GM21447 (cell line): Measurements from ENCODE around the gene ODF2L.

ENCODE experiments used
- ATAC-seq: cut with Tn5 transposase; IDR thresholded peaks from one replicate; pipeline ENCODE4 v1.9.1; 2021; ENCODE audit not compliant: unreplicated experiment

ODF2L gene

GRCh38 chr1:86395751-86396497 lies at the start of gene ODF2L:
TSS of gene ODF2L (minus strand) at chr1:86396323. CDS start at chr1:86387027, 9,296 bp downstream.
- peak; percentile 99 for ATAC-seq

- no peak for ATAC-seq
Measured at GRCh38 chr1:86445919-86446318, 49.8 kb upstream of the ODF2L start.

- no peak for ATAC-seq
Measured at GRCh38 chr1:86441997-86442396, 45.9 kb upstream of the ODF2L start.

- no peak for ATAC-seq
Measured at GRCh38 chr1:86441581-86441980, 45.5 kb upstream of the ODF2L start.

- ATAC-seq: no peak
Measured at GRCh38 chr1:86436041-86436440, 39.9 kb upstream of the ODF2L start.

GRCh38 chr1:86435327-86435726 lies 39.2 kb upstream of the ODF2L start:
- no peak for ATAC-seq

GRCh38 chr1:86434059-86434458 lies 37.9 kb upstream of the ODF2L start:
- ATAC-seq: no peak

GRCh38 chr1:86430376-86430775 lies 34.3 kb upstream of the ODF2L start:
- ATAC-seq: no peak

GRCh38 chr1:86429835-86430234 lies 33.7 kb upstream of the ODF2L start:
- no peak for ATAC-seq

GRCh38 chr1:86429122-86429725 lies 33.1 kb upstream of the ODF2L start:
- no peak for ATAC-seq

GRCh38 chr1:86423873-86424272 lies 27.8 kb upstream of the ODF2L start, which contains the start of gene CLCA2:
TSS of gene CLCA2 (plus strand) at chr1:86424171. CDS start at chr1:86424248, 77 bp downstream.
- ATAC-seq: no peak

- no peak for ATAC-seq
Measured at GRCh38 chr1:86423473-86423872, 27.4 kb upstream of the ODF2L start.

- no peak for ATAC-seq
Measured at GRCh38 chr1:86421601-86422280, 25.6 kb upstream of the ODF2L start.

GRCh38 chr1:86419277-86419903 lies 23.3 kb upstream of the ODF2L start:
- peak; percentile 75 for ATAC-seq

- no peak for ATAC-seq
Measured at GRCh38 chr1:86416343-86416742, 20.2 kb upstream of the ODF2L start.

GRCh38 chr1:86410879-86411278 lies 14.8 kb upstream of the ODF2L start:
- ATAC-seq: no peak

- no peak for ATAC-seq
Measured at GRCh38 chr1:86409416-86410021, 13.4 kb upstream of the ODF2L start.

- ATAC-seq: peak; percentile 31
Measured at GRCh38 chr1:86396498-86396890, 371 bp upstream of the ODF2L start.

- ATAC-seq: no peak
Measured at GRCh38 chr1:86394416-86394815, 1.7 kb downstream of the ODF2L start.

- peak; percentile 92 for ATAC-seq
Measured at GRCh38 chr1:86389307-86389706, 6.8 kb downstream of the ODF2L start.

GRCh38 chr1:86388777-86389176 lies 7.3 kb downstream of the ODF2L start:
- no peak for ATAC-seq
